ENCODE results near the gene TMPRSS9.
"Not testable (repeated sequence)": the region's sequence is repeated elsewhere in the genome, so short reads cannot be mapped to it uniquely, and the experiment has no call there.

DNA sequence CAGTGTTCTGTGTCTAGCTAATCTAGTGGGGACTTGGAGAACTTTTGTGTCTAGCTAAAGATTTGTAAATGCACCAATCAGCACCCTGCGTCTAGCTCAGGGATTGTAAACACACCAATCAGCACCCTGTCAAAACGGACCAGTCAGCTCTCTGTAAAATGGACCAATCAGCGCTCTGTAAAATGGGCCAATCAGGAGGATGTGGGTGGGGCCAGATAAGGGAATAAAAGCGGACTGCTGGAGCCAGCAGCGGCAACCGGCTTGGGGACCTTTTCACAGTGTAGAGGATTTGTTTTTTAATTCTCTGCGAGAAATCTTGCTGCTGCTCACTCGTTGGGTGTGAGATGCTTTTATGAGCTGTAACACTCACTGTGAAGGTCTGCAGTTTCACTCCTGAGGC lies 32.8 kb downstream of the TMPRSS9 start:
- TF ChIP-seq POLR2A (IDR thresholded peaks at IDR 0.05), result not testable (repeated sequence)
- TF ChIP-seq, protein P1, sequence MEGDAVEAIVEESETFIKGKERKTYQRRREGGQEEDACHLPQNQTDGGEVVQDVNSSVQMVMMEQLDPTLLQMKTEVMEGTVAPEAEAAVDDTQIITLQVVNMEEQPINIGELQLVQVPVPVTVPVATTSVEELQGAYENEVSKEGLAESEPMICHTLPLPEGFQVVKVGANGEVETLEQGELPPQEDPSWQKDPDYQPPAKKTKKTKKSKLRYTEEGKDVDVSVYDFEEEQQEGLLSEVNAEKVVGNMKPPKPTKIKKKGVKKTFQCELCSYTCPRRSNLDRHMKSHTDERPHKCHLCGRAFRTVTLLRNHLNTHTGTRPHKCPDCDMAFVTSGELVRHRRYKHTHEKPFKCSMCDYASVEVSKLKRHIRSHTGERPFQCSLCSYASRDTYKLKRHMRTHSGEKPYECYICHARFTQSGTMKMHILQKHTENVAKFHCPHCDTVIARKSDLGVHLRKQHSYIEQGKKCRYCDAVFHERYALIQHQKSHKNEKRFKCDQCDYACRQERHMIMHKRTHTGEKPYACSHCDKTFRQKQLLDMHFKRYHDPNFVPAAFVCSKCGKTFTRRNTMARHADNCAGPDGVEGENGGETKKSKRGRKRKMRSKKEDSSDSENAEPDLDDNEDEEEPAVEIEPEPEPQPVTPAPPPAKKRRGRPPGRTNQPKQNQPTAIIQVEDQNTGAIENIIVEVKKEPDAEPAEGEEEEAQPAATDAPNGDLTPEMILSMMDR (IDR thresholded peaks at IDR 0.05), result not testable (repeated sequence)

Data from ovary (tissue), 3 donors.